HG03575 (cell line): ENCODE measurements around the gene CARNS1.
"Not testable (repeated sequence)": the region's sequence is repeated elsewhere in the genome, so short reads cannot be mapped to it uniquely, and the experiment has no call there.

ENCODE experiments used
- ATAC-seq: cut with Tn5 transposase; IDR thresholded peaks from one replicate; pipeline ENCODE4 v1.9.1; 2021; ENCODE audit not compliant: unreplicated experiment, insufficient number of reproducible peaks, low FRiP score; ENCODE audit errors: extremely low read depth

Gene CARNS1

DNA sequence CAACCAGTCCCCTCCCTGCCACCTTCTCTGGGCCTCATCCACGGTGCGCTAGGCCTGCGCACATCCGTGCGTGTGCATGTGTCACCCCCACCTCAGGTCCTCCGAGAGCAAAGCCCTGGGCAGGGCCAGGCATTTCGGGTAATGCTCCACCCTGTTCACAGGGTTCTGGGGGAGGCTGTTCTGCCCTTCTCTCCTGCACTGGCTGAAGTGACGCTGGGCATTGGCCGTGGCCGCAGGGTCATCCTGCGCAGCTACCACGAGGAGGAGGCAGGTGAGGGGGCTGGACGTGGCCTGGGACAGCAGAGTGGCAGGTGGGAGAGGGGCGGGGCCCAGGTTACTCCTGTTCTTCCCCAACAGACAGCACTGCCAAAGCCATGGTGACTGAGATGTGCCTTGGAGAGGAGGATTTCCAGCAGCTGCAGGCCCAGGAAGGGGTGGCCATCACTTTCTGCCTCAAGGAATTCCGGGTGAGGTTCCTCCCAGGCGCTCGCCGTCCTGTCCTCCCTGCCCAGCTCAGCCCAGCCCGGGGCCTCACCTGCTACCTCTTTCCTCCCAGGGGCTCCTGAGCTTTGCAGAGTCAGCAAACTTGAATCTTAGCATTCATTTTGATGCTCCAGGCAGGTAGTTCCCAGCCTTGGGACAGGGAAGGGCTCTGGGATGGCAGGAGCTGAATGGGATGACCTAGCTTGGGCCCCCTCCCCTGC, 19.8 kb upstream of the CARNS1 start:
- no peak for ATAC-seq

DNA sequence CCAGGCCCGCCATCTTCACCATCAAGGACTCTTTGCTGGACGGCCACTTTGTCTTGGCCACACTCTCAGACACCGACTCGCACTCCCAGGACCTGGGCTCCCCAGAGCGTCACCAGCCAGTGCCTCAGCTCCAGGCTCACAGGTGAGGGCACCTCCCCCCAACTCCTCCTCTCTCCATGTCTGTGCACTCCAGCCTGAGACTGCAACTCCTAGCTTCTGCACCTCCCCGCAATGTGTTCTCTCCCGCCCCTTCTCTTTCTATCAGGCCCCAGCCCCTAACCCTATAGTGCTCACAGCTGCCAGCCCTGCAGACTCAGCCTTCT, 19.3 kb upstream of the CARNS1 start:
- no peak for ATAC-seq

DNA sequence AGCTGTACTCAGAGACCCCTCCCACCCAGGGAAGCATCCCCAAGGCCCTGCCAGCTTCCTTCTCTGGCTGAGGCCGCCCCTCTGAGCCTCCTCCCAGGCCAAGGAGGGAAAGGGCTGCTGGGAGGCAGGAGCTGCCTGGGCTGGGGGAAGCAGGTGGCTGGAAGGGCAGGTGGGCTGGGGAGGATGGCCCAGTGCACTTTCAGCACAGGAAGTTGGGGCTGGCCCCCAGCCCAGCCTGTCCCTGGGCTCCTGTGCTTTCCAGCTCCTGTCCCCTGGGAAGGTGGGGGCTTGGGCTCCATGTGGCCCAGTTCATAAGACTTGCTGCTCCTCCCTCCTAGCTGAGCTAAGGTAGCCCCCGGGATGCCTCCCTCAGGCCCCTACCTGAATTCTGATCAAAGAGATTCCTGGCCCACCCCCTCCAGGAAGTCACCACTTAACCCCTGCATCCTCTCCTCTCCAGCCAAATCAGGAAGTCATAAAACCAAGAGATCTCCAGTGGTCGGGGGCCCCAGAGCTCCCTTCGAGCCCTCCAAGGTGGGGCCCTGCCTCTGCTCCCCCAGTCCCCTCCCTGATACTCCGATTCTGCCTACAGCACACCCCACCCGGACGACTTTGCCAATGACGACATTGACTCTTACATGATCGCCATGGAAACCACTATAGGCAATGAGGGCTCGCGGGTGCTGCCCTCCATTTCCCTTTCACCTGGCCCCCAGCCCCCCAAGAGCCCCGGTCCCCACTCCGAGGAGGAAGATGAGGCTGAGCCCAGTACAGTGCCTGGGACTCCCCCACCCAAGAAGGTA, 18.7 kb upstream of the CARNS1 start:
- ATAC-seq, result no peak

DNA sequence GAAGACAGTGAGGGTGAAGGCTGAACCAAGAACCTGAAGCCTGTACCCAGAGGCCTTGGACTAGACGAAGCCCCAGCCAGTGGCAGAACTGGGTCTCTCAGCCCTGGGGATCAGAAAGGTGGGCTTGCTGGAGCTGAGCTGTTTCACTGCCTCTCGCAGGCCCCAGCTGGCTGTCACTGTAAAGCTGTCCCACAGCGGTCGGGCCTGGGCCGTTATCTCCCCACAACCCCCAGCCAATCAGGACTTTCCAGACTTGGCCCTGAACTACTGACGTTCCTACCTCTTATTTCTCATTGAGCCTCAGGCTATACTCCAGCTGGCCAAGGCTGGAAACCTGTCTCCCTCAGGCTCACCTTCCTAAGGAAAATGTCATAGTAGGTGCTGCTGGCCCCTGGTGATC, 17.9 kb upstream of the CARNS1 start:
- ATAC-seq, result no peak

DNA sequence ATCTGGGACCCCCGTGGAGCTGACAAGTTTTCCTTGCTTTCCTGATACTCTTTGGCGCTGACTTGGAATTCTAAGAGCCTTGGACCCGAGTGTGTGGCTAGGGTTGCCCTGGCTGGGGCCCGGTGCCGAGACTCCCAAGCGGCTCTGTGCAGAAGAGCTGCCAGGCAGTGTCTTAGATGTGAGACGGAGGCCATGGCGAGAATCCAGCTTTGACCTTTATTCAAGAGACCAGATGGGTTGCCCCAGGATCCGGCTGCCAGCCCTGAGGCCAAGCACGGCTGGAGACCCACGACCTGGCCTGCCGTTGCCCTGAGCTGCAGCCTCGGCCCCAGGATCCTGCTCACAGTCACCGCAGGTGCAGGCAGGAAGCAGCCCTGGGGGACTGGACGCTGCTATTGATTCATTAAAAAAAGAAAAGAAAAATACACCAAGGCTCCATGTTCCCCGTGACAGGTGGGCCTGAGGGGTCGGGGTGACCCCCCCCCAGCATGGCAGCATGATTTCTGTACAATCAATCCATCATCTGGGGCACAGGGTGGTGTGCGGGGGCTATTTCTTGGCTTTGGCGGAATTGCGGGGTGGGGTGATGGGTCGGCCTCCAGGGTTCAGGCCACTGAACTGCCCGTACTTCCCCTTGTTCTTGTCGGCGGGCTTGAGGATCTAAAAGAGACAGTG, 17.4 kb upstream of the CARNS1 start:
- no peak for ATAC-seq

DNA sequence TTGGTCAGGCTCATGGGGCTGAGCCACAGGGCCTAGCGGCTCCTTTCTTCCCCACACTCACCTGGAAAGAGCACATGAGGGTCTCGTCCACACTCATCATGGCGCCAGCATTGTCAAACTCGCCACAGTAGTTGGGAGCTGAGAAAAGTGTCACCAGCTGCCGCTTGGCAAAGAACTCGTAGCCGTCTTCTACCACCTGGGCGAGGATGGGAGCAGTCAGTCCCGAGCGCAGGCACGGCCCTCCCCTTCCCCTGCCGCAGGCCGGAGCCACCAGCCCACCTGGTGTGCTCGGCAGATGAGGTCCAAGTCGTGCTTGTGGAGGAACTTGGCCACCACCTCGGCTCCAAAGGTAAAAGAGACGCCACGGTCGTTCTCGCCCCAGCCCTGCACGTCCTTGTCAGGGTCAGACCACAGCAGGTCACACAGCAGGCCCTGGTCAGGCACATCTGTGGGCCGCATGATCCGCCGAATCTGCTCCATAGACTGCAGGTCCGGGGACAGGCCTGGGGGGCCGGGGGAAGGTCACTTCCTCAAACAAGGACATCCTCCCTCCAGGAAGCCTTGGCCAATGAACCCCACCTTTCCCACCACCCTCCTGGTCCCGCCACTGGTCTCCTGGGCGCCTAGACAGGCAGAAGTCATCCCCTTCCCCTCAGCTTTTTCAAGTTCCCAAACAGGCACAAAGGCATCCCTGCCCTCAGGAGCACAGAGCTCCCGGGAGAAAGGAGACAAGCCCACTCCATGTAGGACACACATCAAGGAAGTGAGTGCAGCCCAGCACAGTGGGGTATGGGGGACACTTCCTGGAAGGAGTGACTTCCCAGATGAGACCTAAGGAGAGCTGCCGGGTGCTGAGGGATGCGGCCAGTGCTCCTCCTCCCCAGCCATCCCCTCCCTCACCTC, 16.6 kb upstream of the CARNS1 start:
- ATAC-seq, result no peak

DNA sequence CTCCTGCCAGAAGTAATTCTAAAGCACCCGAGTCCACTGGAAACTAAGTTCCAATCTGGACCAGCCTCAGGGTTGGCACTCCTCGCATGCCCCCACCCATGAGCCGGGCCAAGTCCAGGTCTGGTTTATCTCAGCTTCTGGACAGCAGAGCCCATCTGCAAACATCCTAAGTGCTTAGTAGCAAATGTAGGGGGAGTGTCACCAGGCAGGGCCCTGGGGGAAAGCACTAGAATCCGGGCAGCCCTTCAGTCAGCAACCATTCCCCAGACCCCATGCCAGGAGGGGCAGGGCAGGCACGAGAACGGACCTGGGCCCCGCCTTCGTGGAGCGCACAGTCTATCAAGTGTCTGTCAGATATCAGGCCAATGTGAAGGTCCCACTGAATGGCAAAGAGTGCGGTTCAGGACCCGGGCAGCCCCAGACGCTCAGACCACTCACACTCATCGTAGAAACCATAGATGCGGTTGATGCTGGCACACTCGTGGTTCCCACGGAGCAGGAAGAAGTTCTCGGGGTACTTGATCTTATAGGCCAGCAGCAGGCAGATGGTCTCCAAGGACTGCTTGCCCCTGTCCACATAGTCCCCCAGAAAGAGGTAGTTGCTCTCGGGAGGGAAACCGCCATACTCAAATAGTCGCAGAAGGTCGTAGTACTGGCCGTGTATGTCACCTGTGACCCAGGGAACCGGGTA, 15.1 kb upstream of the CARNS1 start:
- no peak for ATAC-seq

DNA sequence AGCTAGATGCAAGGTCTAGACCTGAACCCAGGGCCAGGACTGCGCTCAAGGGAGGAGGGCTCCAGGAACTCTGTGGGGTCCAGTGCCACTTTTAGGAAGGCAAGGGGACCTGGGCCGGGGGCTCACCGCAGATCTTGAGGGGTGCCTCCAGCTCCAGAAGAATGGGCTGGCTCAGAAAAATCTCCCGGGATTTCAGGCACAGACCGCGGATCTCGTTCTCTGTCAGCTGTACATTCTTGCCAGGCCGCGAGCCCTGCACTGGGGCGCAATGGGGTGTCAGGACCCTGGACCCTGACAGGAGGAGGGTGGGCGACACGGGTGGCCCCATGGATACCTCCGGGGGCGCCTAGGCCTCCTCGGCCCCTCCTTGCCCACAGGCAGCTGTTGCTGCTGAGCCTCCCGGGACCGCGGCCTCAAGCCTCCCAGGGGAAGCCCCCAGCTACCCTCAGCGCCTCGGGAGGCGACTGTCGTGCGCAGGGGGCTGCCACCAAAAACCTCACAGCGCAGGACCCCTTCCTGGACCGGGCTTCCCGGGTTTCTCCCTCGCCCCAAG, 14.5 kb upstream of the CARNS1 start:
- no peak for ATAC-seq

DNA sequence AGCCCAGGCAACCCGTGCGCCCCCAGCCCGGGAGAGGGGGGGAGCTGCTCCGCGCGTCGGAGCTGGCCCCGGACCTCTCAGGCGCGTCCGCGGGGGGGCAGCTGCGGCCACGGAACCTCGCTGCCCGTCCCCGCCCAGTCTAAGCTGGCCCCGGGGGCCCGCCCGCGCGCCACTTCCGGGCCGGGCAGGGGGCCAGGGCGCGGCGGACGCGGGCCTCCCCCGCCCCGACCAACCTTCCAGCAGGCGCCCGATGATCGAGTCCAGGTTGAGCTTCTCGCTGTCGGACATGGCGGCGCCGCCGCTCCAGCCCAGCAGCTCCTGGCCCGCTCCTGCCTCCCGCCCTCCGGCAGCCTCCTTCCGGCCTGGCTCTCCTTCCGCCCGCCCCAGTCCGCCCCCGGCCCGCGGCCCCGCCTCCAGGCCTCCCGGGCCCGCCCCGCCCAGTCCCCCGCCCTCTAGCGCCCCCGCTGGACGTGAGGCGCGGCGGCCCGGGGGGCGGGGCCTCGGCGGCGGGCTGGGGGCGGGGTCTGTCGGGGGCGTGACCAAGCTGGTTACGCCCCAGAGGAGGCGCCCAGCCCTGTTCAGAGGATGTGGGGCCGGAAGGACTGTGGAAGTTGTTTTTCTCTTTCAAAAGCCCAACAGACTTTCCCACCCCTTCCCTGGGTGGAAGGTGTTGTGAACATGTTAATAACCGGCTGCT, 13.8 kb upstream of the CARNS1 start, which contains the start of gene PPP1CA:
TSS of gene PPP1CA (minus strand) at position 364 of the 697 bp plus-strand sequence. CDS start at position 288, 76 bp downstream.
- no peak for ATAC-seq

DNA sequence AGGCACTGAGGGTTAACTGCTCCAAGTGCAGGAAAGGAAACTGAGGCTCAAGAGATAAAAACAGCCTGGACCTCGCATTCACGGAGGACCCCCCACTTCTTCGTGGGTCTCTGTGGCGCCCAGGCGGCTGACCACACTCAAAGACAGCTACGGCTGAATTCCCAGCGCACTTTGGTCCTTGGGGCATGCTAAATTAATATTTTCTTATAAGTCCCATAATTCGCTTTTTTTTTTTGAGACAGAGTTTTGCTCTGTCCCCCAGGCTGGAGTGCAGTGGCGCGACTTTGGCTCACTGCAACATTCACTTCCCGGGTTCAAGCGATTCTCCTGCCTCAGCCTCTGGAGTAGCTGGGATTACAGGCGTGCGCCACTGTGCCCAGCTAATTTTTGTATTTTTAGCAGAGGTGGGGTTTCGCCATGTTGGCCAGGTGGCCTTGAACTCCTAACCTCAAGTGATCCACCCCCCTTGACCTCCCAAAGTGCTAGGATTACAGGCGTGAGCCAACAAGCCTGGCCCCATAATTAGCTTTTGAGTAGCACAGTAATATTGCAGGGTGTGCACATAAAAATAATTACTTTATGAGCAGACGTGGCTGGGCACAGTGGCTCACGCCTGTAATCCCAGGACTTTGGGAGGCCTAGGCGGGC, 13.2 kb upstream of the CARNS1 start:
- not testable (repeated sequence) for ATAC-seq

DNA sequence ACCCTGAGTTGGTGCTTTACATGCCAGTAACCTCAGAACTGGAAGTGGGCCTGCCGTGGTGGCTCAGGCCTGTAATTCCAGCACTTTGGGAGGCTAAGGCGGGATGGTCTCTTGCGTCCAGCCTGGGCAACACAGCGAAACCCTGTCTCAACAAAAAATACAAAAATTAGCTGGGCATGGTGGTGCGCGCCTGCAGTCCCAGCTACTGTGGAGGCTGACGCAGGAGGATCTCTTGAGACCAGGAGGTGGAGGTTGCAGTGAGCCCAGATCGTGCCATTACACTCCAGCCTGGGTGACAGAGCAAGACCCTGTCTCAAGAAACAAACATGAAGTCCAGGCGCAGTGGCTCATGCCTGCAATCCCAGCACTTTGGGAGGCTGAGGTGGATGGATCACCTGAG, 12.4 kb upstream of the CARNS1 start:
- not testable (repeated sequence) for ATAC-seq

DNA sequence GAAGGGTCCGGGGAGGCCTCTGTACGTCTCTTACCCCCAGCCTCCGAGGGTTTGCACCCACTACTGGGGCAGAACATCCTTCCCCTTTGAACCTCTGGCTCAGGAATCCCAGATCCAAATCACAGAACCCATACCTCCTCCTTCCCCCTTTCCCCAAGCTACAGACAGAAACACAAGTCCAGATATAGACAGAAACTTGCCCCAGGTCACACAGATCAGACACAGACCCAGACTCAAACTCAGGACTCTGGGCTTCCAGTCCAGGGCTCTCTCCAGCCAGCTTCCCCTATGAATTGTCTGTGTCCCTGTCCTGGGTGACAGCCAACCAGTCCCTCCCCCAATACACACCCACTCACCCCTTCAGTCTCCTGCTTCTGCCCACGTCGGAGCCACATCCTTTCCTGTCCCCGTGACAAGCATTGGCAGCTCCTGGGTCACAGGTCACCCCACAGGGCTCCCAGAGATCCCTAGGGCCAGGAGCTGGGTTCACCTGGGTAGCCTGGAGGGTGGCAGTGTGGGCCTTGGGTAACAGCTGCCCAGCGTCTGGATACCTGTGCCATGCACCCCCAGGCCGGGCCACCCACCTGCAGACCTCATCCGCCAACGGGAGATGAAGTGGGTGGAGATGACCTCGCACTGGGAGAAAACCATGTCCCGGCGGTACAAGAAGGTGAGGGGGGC, 10.8 kb upstream of the CARNS1 start:
- ATAC-seq, result no peak

DNA sequence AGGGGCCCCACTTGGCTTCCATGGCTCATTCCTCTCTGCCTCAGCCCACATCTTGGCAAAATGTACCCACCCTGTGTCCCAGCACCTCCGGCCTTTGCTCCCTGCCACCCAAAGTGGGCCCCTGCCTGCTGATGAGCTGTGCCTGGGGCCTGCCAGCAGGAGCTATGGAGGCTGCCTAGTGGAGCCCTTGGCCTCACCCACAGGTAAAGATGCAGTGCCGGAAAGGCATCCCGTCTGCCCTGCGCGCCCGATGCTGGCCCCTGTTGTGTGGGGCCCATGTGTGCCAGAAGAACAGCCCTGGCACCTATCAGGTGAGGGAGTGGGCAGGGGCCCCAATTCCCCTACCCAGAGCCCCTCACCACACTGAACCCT, 10.3 kb upstream of the CARNS1 start:
- no peak for ATAC-seq

DNA sequence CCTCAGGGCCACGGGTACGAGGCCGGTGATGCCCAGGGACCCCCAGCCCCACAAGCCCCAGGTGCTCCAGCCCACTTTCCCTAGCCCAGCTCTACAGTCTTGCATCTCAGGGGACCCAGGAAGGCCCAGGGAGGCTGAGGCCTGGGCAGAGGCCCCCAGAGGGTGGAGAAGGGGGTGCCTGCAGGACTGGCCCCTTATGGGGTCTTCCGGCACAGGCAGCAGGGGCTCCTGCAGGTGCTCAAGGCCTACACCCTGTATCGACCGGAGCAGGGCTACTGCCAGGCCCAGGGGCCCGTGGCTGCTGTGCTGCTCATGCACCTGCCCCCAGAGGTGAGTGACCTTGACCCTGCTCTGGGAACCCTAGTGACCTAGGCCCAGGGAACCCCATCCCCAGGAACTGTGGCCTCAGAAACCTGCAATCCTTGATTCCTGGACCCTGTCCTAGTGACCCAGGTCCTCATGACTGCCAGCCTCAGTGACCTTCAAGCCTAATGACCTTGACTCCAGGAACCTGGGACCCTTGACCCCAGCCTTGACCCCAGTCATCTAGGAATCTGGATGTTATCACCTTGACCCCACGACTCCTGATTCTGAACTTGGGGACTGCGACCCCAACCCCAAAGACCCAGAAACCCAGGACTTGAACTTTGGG, 9.7 kb upstream of the CARNS1 start:
- ATAC-seq, result no peak

DNA sequence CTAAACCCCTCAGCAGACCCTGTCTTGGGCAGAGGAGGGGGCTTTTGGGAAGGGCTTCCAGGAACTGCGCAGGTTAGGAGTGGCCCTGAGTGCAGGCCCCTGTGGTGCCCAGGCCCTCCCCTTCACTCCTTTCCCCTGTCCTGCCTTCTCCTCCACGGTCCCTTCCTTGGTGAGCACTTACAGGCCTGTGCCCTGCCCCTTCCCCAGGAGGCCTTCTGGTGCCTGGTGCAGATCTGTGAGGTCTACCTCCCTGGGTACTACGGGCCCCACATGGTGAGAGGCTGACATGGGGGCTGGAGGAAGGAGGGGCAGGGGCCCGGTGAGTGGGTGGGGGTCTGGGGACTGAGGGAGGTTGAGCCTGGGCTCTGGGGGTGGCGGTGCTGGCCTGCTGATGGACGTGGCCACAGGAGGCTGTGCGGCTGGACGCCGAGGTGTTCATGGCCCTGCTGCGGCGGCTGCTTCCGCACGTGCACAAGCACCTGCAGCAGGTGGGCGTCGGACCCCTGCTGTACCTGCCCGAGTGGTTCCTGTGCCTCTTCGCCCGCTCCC, 9.0 kb upstream of the CARNS1 start:
- ATAC-seq, result no peak
